Measurements from ENCODE around the gene TASOR2. TPM values are rescaled to one million over a fixed set of nuclear protein-coding genes. Genes with fewer than 3 reads are reported as not detected.

TASOR2 gene
- total RNA-seq, 2 donors from 2014 or later, result 43.1 to 53.2 TPM

GRCh38 chr10:5670662-5671375 is 13.8 kb upstream of the TASOR2 start:
- DNase-seq, result no peak
- no peak for ATAC-seq
- intact Hi-C loops (cut with DNase I, micrococcal nuclease), result no loop called here

GRCh38 chr10:5678397-5679036 is 6.1 kb upstream of the TASOR2 start:
- no peak for DNase-seq
- intact Hi-C loops (cut with DNase I, micrococcal nuclease), result no loop called here
- ATAC-seq, result no peak

GRCh38 chr10:5679037-5679435 is 5.6 kb upstream of the TASOR2 start:
- DNase-seq, result no peak
- ATAC-seq, result no peak
- intact Hi-C loops (cut with DNase I, micrococcal nuclease), result no loop called here

GRCh38 chr10:5679606-5680005 is 5.0 kb upstream of the TASOR2 start:
- no peak for ATAC-seq
- intact Hi-C loops (cut with DNase I, micrococcal nuclease), result no loop called here
- DNase-seq, result no peak

- no peak for ATAC-seq
- intact Hi-C loops (cut with DNase I, micrococcal nuclease), result no loop called here
Observed at GRCh38 chr10:5681930-5682329, 2.7 kb upstream of the TASOR2 start.

DNA sequence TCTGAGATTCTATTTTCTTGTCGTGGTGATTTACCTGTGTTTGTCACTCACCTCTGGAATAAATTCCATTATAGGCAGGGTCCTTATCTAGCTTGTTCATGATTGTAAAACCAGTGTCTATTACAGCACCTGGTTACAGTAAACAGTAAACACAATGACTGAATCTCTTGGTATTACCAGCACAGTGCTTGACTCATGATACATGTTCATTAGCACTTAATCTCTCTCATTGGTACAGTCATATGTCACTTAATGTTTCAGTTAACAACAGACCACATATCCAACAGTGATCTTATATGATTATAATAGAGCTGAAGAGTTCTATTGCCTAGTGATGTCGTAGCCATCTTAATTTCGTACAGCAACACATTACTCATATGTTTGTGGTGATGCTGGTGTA is 1.6 kb upstream of the TASOR2 start:
- ATAC-seq, result no peak
- DNase-seq, result no peak
- intact Hi-C loops (cut with DNase I, micrococcal nuclease), result no loop called here

More at GRCh38 chr10:5681930-5682329, 2.7 kb upstream of the TASOR2 start:
- no peak for DNase-seq

- ATAC-seq, result peak; percentile 52
- peak; percentile 58 to 78 for DNase-seq
- intact Hi-C loops (cut with DNase I, micrococcal nuclease), result no loop called here
Observed at GRCh38 chr10:5684971-5685763, 529 bp downstream of the TASOR2 start.

GRCh38 chr10:5685764-5686240 is 1.2 kb downstream of the TASOR2 start:
- ATAC-seq, result no peak
- DNase-seq, result no peak
- intact Hi-C loops (cut with DNase I, micrococcal nuclease), result no loop called here

- intact Hi-C loops (cut with DNase I, micrococcal nuclease), result no loop called here
- DNase-seq (no peak), ATAC-seq (no peak)
Observed at GRCh38 chr10:5688587-5688986, 3.9 kb downstream of the TASOR2 start.

DNA sequence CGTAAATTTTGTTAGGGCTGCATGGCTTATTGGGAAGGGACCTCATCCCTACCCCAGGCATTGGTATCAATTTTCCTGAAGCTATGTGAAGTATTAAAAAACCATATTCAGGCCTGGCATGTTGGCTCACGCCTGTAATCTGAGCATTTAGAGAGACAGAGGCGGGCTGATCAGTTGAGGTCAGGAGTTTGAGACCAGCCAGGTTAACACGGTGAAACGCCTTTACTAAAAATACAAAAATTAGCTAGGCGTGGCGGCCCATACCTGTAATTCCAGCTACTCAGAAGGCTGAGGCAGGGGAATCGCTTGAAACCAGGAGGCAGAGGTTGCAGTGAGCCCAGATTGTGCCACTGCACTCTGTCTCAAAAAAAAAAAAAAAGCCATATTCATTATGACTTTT is 7.1 kb downstream of the TASOR2 start:
- intact Hi-C loops (cut with DNase I, micrococcal nuclease), result no loop called here
- no peak for DNase-seq
- no peak for ATAC-seq

DNA sequence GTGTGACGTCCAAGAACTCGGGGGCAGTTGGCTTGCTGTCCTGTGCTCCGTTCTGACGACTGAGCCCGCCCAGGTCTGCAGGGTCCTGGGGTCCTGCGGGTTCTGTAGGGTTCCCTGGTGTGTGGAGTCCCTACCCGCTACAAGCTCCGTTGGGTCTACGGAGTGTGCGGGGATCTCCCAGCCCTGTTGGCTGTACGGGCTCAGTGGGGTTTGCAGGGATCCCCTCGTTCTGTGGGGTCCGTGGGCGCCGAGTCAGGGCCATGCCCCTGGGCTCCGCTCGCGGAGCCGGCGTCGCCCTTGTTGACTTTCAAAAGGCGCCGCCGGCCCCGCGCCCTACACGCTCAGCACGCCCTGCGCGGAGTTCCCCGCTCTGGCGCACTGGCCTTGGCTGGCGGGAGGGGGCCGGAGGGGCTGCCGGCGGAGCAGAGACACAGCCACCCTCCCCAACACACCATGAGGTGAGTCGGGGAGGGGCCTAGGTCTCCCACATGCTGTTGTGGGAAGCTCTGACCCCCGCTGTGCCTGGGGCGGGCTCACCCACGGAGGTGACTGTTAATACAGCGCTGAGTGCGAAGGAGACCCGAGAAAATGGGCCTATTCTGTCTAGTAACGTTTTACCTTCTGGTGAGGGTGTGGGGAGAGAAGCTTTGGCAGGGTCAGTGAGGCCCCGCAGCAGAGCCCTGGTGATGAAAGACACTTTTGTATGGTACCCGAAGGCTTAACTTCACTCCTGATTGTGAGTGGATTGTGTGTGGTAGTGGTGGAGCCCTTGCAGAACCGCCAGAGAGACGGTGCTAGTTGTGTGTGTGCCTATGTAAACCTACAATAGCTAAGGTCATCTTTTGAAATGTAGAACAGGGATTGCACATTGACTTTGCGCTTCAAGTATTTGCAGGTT is 8.1 kb downstream of the TASOR2 start:
- intact Hi-C loops (cut with DNase I, micrococcal nuclease), result no loop called here
- ATAC-seq (peak; percentile 80), DNase-seq (peak; percentile 53 to 74)

DNA sequence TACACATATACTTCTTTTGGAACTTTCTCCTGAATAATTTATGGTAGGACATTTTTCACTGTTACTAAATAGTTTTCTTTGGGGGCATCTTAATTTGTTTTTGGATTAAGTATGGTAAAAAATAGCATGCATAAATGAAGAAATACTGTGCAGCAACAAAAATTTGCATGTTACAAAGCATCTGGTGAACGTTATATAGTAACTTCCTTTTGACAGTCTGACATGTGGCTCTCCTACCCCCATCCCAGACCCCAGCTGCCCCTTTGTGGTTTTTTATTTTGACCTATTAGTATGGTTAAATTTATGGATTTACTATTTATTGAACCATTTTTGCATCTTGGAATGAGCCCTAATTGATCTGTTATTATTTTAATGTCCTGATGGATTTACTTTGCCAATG is 9.9 kb downstream of the TASOR2 start:
- intact Hi-C loops (cut with DNase I, micrococcal nuclease), result no loop called here
- DNase-seq, result no peak

DNA sequence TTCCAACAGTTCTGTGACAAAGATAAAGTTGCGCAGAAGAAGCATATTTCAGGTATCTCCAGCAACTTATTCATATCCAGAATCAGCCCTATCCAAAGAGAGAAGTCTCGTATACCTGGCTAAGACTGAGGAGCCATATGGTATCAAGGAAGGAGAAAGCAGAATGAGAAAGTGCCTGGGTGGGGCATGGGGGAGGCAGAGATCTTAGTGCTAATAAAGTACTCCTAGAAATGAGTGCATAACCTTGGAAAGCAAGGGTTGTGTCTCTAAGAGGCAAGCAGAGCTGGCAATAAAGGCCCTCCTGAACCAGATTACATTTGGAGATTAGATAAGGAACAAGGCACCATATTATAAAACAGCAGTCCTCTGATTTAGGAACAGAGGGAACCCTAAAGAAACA is 12.7 kb downstream of the TASOR2 start:
- peak in 1 of 2 donors; percentile 34 for DNase-seq
- intact Hi-C loops (cut with DNase I, micrococcal nuclease), result no loop called here
- peak; percentile 81 for ATAC-seq

More for the DNA sequence above, 9.9 kb downstream of the TASOR2 start:
- ATAC-seq, result no peak

GRCh38 chr10:5698062-5698461 is 13.4 kb downstream of the TASOR2 start:
- DNase-seq, result no peak
- intact Hi-C loops (cut with DNase I, micrococcal nuclease), result no loop called here
- ATAC-seq, result no peak

DNA sequence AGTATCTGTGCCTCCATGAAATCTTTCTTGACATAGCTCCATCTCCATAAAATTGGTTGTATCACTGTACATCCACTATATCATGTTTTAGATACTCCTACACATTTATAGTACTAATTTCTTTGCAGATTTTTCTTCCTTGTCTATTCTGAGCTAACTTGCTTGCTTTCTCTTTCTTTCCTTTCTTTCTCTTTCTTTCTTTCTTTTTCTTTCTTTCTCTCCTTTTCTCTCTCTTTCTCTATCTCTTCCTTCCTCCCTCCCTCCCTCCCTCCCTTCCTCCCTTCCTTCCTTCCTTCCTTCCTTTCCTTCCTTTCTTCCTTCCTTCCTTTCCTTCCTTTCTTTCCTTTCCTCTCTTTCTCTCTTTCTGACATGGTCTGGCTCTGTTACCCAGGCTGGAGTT is 23.7 kb downstream of the TASOR2 start:
- intact Hi-C loops (cut with DNase I, micrococcal nuclease), result no loop called here
- no peak for DNase-seq
- no peak for ATAC-seq

- intact Hi-C loops (cut with DNase I, micrococcal nuclease), result no loop called here
- DNase-seq, result no peak
- no peak for ATAC-seq
Observed at GRCh38 chr10:5709865-5710264, 25.2 kb downstream of the TASOR2 start.

GRCh38 chr10:5710859-5711258 is 26.2 kb downstream of the TASOR2 start:
- no peak for DNase-seq
- ATAC-seq, result no peak
- intact Hi-C loops (cut with DNase I, micrococcal nuclease), result no loop called here

DNA sequence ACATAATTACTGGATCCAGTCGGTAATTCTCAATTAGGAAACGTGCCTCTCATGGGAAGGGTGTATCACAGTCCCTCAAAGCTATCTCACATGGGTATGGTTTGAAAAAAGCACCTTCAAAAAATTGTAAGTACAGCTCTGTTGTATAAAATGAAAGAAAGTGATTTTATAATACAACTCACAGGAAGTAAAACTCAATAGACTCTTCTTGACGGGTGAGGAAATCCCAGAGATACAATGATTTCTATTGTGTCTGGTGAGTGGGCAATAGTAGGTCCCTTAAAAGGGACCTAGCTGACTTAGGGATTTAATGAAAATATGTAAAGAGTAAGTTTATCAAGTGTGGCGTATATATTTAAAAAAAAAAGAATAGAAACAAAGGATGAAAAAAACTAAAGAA is 27.0 kb downstream of the TASOR2 start:
- ATAC-seq (no peak), DNase-seq (no peak)
- intact Hi-C loops (cut with DNase I, micrococcal nuclease), result no loop called here

- ATAC-seq, result no peak
- intact Hi-C loops (cut with DNase I, micrococcal nuclease), result no loop called here
Observed at GRCh38 chr10:5719546-5719945, 34.9 kb downstream of the TASOR2 start.

More at GRCh38 chr10:5719546-5719945, 34.9 kb downstream of the TASOR2 start:
- no peak for DNase-seq
